GM18511 (cell line): Measurements from ENCODE around the gene ZNF239.
"Not testable (repeated sequence)": the region's sequence is repeated elsewhere in the genome, so short reads cannot be mapped to it uniquely, and the experiment has no call there.

Source experiments
- ATAC-seq: cut with Tn5 transposase; IDR thresholded peaks from one replicate; pipeline ENCODE4 v1.9.1; 2021; ENCODE audit warnings: mild to moderate bottlenecking, moderate library complexity; ENCODE audit not compliant: unreplicated experiment

The ZNF239 gene

DNA sequence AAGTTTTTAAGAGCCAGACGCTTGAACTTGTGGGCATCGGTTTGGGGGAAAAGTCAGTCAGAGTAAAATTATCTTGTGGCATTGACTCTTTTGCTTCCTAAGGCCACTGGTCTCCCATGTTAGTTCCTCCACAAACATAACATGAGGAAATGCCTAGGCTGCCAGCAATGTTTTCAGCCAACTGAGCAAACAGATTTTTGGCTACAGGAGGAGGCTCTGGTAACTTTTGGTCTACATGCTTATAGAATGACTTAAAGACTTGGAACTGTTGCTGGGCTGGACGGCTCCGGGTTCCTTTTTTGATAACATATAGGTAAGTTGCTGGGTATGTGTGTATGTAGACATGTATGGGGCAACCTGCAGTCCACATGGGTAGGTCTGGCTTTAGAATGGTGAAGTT is 9.6 kb upstream of the ZNF239 start:
- no peak for ATAC-seq

DNA sequence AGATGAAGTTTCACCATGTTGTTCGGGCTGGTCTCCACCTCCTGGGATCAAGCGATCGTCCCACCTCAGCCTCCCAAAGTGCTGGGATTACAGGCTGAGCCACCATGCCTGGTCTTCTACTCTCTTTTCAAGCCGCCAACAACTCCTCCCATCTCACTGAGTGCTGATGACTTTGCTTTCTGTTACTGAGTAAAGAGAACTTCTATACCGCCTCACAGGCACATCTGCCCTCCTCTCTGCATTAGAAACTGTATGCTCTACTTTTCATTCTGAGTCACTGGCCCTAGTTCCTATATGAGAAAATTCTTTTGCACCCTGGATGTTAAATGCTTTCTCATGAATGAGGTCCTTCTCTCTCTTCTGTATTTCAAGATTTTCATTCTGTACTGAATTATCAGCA is 2.2 kb upstream of the ZNF239 start:
- ATAC-seq = no peak

GRCh38 chr10:43576062-43576461 is 1.6 kb upstream of the ZNF239 start:
- ATAC-seq = no peak

DNA sequence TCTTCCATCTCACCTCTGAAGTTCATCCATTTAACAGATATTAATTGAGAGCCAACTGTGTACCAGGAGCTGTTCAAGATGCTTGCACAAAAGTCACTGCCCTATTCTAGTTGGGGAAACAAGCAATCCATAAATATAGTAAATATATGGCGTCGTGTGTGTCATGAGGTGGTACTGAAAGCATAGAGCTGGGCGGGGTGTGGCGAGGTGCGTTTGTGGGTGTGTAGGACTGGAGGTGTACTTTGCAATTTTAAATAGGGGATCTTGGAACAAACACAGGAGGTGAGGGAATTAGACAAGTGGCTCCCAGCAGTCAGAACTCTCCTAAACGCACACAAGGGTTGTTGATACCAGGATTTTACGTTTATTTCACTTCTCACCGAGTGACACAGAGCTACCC is 490 bp upstream of the ZNF239 start:
- ATAC-seq = no peak

DNA sequence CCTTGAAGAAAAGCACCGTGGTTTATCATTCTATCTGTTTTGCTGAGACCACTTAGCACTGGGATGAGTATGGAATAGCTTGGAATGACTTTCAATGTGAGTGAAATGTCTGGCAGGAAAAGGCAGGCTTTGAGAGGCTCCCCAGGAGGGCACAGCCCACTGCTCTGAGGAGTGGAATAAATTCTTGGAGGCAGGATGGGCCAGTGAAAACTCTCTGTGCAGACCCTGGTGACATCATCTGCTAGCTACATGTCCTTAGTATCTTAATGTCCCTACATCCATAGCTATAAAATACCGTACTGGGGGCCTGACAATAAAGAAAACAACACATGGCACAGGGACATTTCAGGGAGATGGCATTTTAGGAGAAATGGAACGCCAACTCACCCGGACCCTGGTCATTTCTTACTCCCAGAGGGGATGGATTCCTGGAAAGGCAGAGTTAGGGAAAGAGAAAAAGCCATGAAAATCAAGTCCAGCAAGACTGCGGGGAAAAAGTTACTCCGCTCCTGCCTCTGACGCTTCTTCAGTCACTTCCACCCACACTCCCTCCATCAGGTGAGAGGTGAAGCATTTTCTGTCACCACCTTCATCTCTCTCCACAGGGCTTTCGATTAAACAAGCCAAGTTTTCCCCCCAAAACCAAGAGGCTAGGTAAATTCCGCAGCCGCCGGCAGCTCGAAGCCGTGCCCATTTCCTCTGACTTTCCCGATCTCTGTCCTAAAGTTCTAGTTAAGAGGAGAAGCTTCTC is 991 bp downstream of the ZNF239 start:
- no peak for ATAC-seq

GRCh38 chr10:43570971-43571370 is 3.4 kb downstream of the ZNF239 start:
- no peak for ATAC-seq

DNA sequence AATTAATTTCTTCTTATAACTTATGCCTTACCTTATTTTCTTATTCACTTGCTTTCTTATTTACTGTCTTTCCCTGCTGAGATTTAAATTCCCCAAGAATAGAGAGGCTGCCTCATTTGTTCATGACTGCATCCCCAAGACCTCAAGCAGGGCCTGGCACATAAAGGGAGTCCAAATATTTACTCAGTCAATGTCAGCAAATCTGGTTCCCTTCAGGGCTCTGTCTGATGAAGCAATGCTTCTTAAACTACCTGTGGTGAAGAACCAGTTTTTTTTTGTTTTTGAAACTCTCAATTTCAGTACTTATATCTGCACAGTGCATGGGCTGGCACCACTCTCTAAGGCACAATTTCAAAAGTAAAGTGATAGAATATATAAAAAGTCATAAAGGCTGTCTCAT is 4.7 kb downstream of the ZNF239 start:
- ATAC-seq = no peak

GRCh38 chr10:43557214-43557613 is 17.2 kb downstream of the ZNF239 start:
- no peak for ATAC-seq

GRCh38 chr10:43543746-43544145 is 30.7 kb downstream of the ZNF239 start:
- not testable (repeated sequence) for ATAC-seq

DNA sequence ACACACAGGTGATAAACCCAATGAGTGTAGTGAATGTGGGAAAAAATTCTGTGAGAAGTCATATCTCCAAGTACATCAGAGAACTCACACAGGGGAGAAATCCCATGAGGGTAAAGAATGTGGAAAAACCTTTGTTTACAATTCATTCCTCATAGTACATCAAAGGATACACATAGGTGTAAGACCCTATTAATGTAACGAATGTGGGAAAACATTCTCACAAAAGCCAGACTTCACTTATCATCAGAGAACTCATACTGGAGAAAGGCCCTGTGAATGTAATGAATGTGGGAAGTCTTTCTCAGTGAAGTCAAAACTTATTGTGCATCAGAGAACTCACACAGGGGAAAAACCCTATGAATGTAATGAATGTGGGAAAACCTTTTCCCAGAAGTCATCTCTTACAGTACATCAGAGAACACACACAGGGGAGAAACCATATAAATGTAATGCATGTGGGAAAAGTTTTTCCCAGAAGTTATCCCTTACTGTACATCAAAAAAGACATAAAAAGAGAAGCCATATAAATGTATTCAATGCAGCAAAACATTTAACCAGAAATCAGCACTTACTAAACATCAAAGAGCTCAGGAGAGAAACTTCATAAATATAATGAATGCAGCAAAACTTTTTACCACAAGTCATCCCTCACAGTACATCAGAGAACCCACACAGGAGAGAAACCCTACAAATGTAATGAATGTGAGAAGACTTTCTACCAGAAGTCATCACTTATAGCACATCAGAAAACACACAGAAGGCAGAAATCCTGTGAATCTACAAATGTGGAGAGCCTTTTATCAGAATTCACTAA is 49.8 kb downstream of the ZNF239 start:
- no peak for ATAC-seq
